K562 (cell line): Measurements from ENCODE around the gene TXNRD1. TPM values are rescaled to one million over a fixed set of nuclear protein-coding genes. Genes with fewer than 3 reads are reported as not detected.

ENCODE experiments used
- ATAC-seq: fragments of 200-7000 bp; cut with Tn5 transposase; 3 replicates; pipeline ENCODE4 v1.9.1; 2020; ENCODE audit warnings: moderate library complexity
- BruUV-seq: library from RNA; stranded (reverse); fragments of 400-500 nt; replicated peaks from 2 replicates; lab custom pipeline; 2021; lab: Mats Ljungman, UMichigan
- CTCF ChIA-PET: fragments of 300-600 bp; formaldehyde crosslinking; extraction: SDS; loops from one replicate; lab custom pipeline; 2021; ENCODE audit warnings: low intra/inter-chr PET ratio; lab: Yijun Ruan, JAX
- POLR2A ChIA-PET: fragments of 300-600, 350-650 bp; sonication (Branson Sonifier 250); formaldehyde crosslinking; extraction: SDS; loops from one replicate; lab custom pipeline; 2021; ENCODE audit warnings: antibody characterized with exemption, inconsistent platforms; lab: Yijun Ruan, JAX
- DNase-seq, 4 experiments: peaks; one replicate each; pipeline versions ENCODE4 v3.0.0 to v3.0.0-alpha.2; 2011 to 2018; ENCODE audit warnings: low spot score in 3 of 4, mixed read lengths in 3 of 4; ENCODE audit errors: extremely low read depth in 1 of 4
- FAIRE-seq: peaks from 2 replicates; lab custom pipeline; 2011; peaks lifted over from hg19 to GRCh38; lab: Jason Lieb, UNC
- H2AFZ ChIP-seq: 2 replicates; pipeline ENCODE4 v1.6.0; 2011; ENCODE audit warnings: low read depth, low read length, control low read depth, inconsistent platforms
- H3K27ac ChIP-seq: fragments of 200-600 bp; 3 replicates; pipeline ENCODE4 v1.8.0; 2011; ENCODE audit warnings: low read depth, mild to moderate bottlenecking, control low read depth, inconsistent platforms, low read length, moderate library complexity, mixed read lengths; ENCODE audit errors: extremely low read depth
- H3K27me3 ChIP-seq, 2 experiments: fragments of 300-600 bp in 1 of 2; 2 replicates in 1 of 2; 3 replicates in 1 of 2; pipeline versions ENCODE4 v1.6.0 to v1.8.0; 2011; ENCODE audit warnings: inconsistent platforms in 2 of 2, low read length in 2 of 2, mild to moderate bottlenecking in 1 of 2, mixed read lengths in 1 of 2, moderate library complexity in 1 of 2; ENCODE audit not compliant: control insufficient read depth in 2 of 2, insufficient read depth in 2 of 2
- H3K36me3 ChIP-seq: fragments of 300-600 bp; 3 replicates; pipeline ENCODE4 v1.8.0; 2011; ENCODE audit warnings: mild to moderate bottlenecking, low read length, inconsistent platforms; ENCODE audit not compliant: control insufficient read depth, insufficient read depth
- H3K4me1 ChIP-seq, 2 experiments: fragments of 200-600 bp in 1 of 2; replicated peaks in 1 of 2; 2 replicates in 1 of 2; 3 replicates in 1 of 2; pipeline versions ENCODE4 v1.5.1 to v1.8.0; 2011; ENCODE audit warnings: inconsistent platforms in 2 of 2, low read length in 2 of 2, mild to moderate bottlenecking in 1 of 2, mixed read lengths in 1 of 2, moderate library complexity in 1 of 2; ENCODE audit not compliant: control insufficient read depth in 2 of 2, insufficient read depth in 2 of 2
- H3K4me2 ChIP-seq: 2 replicates; pipeline ENCODE4 v1.6.1; 2011; ENCODE audit warnings: low read length, control low read depth, inconsistent platforms, mixed read lengths; ENCODE audit not compliant: insufficient read depth
- H3K4me3 ChIP-seq: fragments of 200-600 bp; sonication (generic), shearing (Covaris generic); 2 replicates; pipeline ENCODE4 v1.5.1; 2016; ENCODE audit warnings: control low read depth, inconsistent platforms
- H3K79me2 ChIP-seq: fragments of 200-600 bp; 3 replicates; pipeline ENCODE4 v1.8.0; 2011; ENCODE audit warnings: low read length, inconsistent platforms; ENCODE audit not compliant: control insufficient read depth, insufficient read depth
- H3K9ac ChIP-seq, 2 experiments: 2 replicates each; pipeline versions ENCODE4 v1.6.0 to v1.6.1; 2011; ENCODE audit warnings: low read depth in 2 of 2, low read length in 2 of 2, control low read depth in 1 of 2, inconsistent platforms in 1 of 2, mild to moderate bottlenecking in 1 of 2, mixed read lengths in 1 of 2; ENCODE audit not compliant: insufficient read depth in 1 of 2
- H3K9me1 ChIP-seq: one replicate; pipeline ENCODE4 v1.6.0; 2011; ENCODE audit warnings: inconsistent platforms, mild to moderate bottlenecking, low read length, moderate library complexity; ENCODE audit not compliant: control insufficient read depth, insufficient read depth
- H3K9me3 ChIP-seq: replicated peaks from 2 replicates; pipeline ENCODE4 v1.5.1; 2011; ENCODE audit warnings: low read depth, low read length, inconsistent platforms; ENCODE audit not compliant: control insufficient read depth, insufficient read depth
- H4K20me1 ChIP-seq: replicated peaks from 2 replicates; pipeline ENCODE4 v1.6.1; 2011; ENCODE audit warnings: low read length, inconsistent platforms, mixed read lengths; ENCODE audit not compliant: control insufficient read depth, insufficient read depth
- AFF4 ChIP-seq: sonication (generic); formaldehyde crosslinking; IDR thresholded peaks from 2 replicates; pipeline ENCODE4 v1.8.0; 2023; ENCODE audit warnings: mild to moderate bottlenecking, missing genetic modification reagents
- CSDE1 ChIP-seq, 2 experiments: fragments of 450-650 bp; IDR thresholded peaks; 2 replicates each; pipeline ENCODE4 v1.6.1; 2016; ENCODE audit warnings: mild to moderate bottlenecking in 1 of 2
- EGR1 ChIP-seq: fragments of 450-650 bp; conservative IDR thresholded peaks from 2 replicates; pipeline ENCODE4 v1.6.1; 2017; ENCODE audit warnings: mild to moderate bottlenecking
- NR2C1 ChIP-seq, 2 experiments: fragments of 450-650 bp; IDR thresholded peaks; 2 replicates each; pipeline ENCODE4 v1.6.1; 2017; ENCODE audit warnings: mild to moderate bottlenecking in 2 of 2, antibody characterized with exemption in 1 of 2, inconsistent platforms in 1 of 2, missing compliant biosample characterization in 1 of 2, missing genetic modification characterization in 1 of 2
- SMAD2 ChIP-seq: fragments of 150-350 bp; IDR thresholded peaks from 2 replicates; pipeline ENCODE4 v1.6.1; 2014; ENCODE audit warnings: low read depth, mild to moderate bottlenecking, low read length
- ZNF76 ChIP-seq: fragments of 250-450 bp; sonication (Bioruptor Pico); IDR thresholded peaks from 2 replicates; pipeline ENCODE4 v1.4.0; 2020; ENCODE audit warnings: mild to moderate bottlenecking, moderate library complexity, borderline replicate concordance
- WGBS: fragments of 100-300 bp; shearing (Covaris generic); methylation state at CpG from one replicate; pipeline ENCODE4 v1.1.6; 2016; ENCODE audit warnings: low coverage, mixed read lengths; ENCODE audit not compliant: insufficient coverage; ENCODE audit errors: missing lambda C conversion rate; 5-methylcytosine and 5-hydroxymethylcytosine counted together
- in situ Hi-C: fragments of 300-500 bp; cut with MboI; formaldehyde crosslinking; loops from 4 replicates; pipeline ENCODE4 v1.15.0; 2018; ENCODE audit warnings: inconsistent platforms, mixed read lengths
- intact Hi-C: fragments of 100-400 bp; cut with micrococcal nuclease; formaldehyde crosslinking; loops from 2 replicates; pipeline ENCODE4 v1.14.2; 2022
- polyA plus RNA-seq, 8 experiments: library from polyadenylated mRNA; depleted of rRNA in 4 of 8; stranded (reverse) in 5 of 8; unstranded in 3 of 8; fragments of >200 nt; fragmentation: Nextera tagmentation in 2 of 8; fragmentation: Illumina TruSeq in 1 of 8; extraction: Ambion mirVana in 2 of 8; extraction: Trizol in 1 of 8; gene quantifications; 2 replicates each; pipeline versions ENCODE4 v1.2.1 to v1.2.3, GENCODE V29; 2011 to 2014; ENCODE audit warnings: inconsistent platforms in 1 of 8, missing spikeins in 1 of 8
- total RNA-seq, 7 experiments: library from RNA; depleted of rRNA in 6 of 7; stranded (reverse); fragments of >200 nt in 6 of 7; fragmentation: Illumina TruSeq in 2 of 7; extraction: Trizol in 2 of 7; gene quantifications; 2 replicates each; pipeline versions ENCODE4 v1.2.1 to v1.2.3, GENCODE V29; 2011 to 2021; ENCODE audit warnings: low replicate concordance in 1 of 7
- TF ChIP-seq, protein P1 (sequence below): fragments of 250-450 bp; sonication (Bioruptor Pico); IDR thresholded peaks from 2 replicates; pipeline ENCODE4 v1.5.0; 2020; ENCODE audit warnings: mild to moderate bottlenecking, borderline replicate concordance

Gene TXNRD1
- total and polyA plus RNA-seq, 9 of the 15 experiments (the other 6 are each of a cell fraction or from before 2014, with no cell fraction given): 107 to 189 (median 146) TPM

DNA sequence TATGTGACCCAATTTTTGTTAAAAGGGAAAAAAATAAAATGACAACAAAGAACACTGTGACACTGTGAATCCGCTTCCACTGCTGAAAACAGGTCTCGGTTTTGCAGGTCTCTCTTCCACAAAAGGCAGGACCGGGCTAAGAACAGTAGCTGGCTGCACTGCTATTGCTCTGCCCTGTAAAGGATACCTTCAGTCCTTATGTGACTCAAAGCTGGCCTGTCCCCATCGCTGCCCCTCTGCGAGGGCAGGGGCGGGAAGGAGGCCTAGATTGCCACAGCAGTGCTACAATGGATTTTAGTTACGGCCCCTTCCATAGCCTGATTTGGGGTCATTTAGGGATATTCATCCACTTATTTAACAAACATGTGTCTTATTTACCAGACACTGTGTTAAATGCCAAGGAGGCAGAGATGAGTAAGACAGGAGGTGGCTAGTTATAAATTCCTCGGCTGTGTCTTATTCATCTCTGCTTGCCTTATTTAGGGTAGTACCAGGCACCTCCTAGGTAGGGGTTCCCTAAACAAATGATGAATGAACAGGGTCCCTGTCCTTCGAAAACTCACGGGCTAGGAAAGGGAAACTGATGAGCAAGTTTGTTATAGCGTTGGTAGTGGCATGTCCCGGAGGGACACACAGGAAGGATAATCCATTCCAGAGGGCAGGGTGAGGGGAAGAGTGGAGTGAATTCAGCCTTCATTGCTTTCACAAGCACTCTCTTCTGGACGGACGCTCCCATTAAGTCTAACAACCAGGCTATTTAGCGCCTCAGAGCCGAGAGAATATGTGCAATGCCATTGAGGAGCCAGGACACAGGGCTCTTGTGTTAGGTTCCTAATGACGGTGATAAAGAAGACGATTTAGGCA, 161.3 kb downstream of the TXNRD1 start:
- Histone ChIP-seq H3K9me1 (no peaks in the 10 kb centered on the region), H3K4me2 (no peak overlapping the region), H3K27me3 (peaks cover 0 to 9% of the 10 kb centered on the region in 2 experiments; a peak in 2 of 5 replicates), H3K9me3 (no peaks in the 10 kb centered on the region), H3K36me3 (no peaks in the 10 kb centered on the region), H4K20me1 (no peaks in the 10 kb centered on the region), H3K4me1 (peaks cover 2 to 3% of the 10 kb centered on the region in 2 experiments; a peak in 2 of 5 replicates)
- WGBS: 28% methylated on average over 16 of the region's 18 CpGs
- ChIA-PET POLR2A (no interaction called here), CTCF (no interaction called here)
- intact Hi-C loops (no loop called here), in situ Hi-C loops (loop anchor here (5.0 kb wide), 1 partner anchor 675 kb away; no protein-coding TSS in a partner anchor)
- no peak for FAIRE-seq
- TF ChIP-seq EGR1 (no peak), CSDE1 (IDR thresholded peaks at IDR 0.05) (no peak)
- TF ChIP-seq, all 486 proteins: peak for 0
- BruUV-seq: no TSS peak
- Histone ChIP-seq H2AFZ (peak overlapping the region; percentile 60), H3K4me3 (no peak overlapping the region), H3K9ac (no peak overlapping the region), H3K27ac (no peak overlapping the region), H3K79me2 (no peaks in the 10 kb centered on the region)
- ATAC-seq (no peak), DNase-seq (no peak)

GRCh38 chr12:104377514-104377812, 161.9 kb downstream of the TXNRD1 start:
- Histone ChIP-seq H3K4me3 (no peak overlapping the region), H3K4me2 (no peak overlapping the region), H3K4me1 (peaks cover 2 to 3% of the 10 kb centered on the region in 2 experiments; a peak in 3 of 5 replicates), H3K27ac (no peak overlapping the region), H4K20me1 (no peaks in the 10 kb centered on the region), H3K9ac (no peak overlapping the region), H3K36me3 (no peaks in the 10 kb centered on the region), H2AFZ (peak overlapping the region; percentile 60), H3K27me3 (peaks cover 0 to 7% of the 10 kb centered on the region in 2 experiments; a peak in 2 of 5 replicates), H3K9me3 (no peaks in the 10 kb centered on the region), H3K79me2 (no peaks in the 10 kb centered on the region), H3K9me1 (no peaks in the 10 kb centered on the region)
- in situ Hi-C loops: loop anchor here (5.0 kb wide), 1 partner anchor 675 kb away; no protein-coding TSS in a partner anchor
- ATAC-seq (no peak), DNase-seq (no peak), FAIRE-seq (no peak)
- intact Hi-C loops: no loop called here
- 31% methylated on average over 5 of the region's 5 CpGs for WGBS
- ChIA-PET CTCF (no interaction called here), POLR2A (no interaction called here)
- no TSS peak for BruUV-seq
- TF ChIP-seq NR2C1 (IDR thresholded peaks at IDR 0.05): peak; percentile 88
- peak; percentile 90 for TF ChIP-seq NR2C1 (tag; IDR thresholded peaks at IDR 0.05)
- no peak for TF ChIP-seq ZNF76 (CRISPR knock-in tag)
- no peak for TF ChIP-seq AFF4 (CRISPR knock-in tag)
- TF ChIP-seq SMAD2: no peak
- TF ChIP-seq, protein P1, sequence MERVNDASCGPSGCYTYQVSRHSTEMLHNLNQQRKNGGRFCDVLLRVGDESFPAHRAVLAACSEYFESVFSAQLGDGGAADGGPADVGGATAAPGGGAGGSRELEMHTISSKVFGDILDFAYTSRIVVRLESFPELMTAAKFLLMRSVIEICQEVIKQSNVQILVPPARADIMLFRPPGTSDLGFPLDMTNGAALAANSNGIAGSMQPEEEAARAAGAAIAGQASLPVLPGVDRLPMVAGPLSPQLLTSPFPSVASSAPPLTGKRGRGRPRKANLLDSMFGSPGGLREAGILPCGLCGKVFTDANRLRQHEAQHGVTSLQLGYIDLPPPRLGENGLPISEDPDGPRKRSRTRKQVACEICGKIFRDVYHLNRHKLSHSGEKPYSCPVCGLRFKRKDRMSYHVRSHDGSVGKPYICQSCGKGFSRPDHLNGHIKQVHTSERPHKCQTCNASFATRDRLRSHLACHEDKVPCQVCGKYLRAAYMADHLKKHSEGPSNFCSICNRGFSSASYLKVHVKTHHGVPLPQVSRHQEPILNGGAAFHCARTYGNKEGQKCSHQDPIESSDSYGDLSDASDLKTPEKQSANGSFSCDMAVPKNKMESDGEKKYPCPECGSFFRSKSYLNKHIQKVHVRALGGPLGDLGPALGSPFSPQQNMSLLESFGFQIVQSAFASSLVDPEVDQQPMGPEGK (CRISPR knock-in tag): no peak
